Measurements from ENCODE around the gene PRRT1.
"Not testable (repeated sequence)": the region's sequence is repeated elsewhere in the genome, so short reads cannot be mapped to it uniquely, and the experiment has no call there.

Gene PRRT1

DNA sequence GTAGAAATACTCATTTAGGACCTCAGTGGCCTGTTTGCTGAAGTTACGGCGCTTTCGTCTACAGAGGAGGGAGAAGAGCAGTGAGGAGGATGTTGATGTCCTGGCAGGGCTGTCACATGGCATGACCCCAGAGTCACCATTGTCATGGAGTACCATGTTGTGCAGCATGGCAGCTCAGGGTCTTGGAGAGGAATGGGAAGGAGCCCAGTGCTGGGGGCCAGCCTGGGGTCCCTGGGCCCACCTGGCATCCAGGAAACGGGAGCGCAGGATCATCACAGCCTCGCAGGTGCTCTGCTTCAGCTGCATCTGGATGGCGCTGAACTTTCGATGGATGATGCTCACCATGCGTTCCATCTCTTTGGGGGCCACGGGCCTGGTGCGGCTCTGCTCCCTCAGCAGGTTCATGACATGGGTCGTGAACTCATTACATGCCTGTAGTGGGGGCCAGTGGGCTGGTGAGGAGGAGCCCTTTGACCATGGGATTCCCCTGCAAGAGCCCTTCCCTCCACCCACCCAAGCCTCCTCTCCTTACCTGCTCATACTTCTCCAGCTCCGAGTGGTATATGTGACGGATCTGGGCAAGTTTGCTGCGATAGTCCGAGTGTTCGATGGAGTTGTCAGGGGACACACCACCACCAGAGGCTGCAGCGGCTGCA lies 36.1 kb upstream of the PRRT1 start:
- not testable (repeated sequence) for DNase-seq (ENCODE audit: low read depth)

DNA sequence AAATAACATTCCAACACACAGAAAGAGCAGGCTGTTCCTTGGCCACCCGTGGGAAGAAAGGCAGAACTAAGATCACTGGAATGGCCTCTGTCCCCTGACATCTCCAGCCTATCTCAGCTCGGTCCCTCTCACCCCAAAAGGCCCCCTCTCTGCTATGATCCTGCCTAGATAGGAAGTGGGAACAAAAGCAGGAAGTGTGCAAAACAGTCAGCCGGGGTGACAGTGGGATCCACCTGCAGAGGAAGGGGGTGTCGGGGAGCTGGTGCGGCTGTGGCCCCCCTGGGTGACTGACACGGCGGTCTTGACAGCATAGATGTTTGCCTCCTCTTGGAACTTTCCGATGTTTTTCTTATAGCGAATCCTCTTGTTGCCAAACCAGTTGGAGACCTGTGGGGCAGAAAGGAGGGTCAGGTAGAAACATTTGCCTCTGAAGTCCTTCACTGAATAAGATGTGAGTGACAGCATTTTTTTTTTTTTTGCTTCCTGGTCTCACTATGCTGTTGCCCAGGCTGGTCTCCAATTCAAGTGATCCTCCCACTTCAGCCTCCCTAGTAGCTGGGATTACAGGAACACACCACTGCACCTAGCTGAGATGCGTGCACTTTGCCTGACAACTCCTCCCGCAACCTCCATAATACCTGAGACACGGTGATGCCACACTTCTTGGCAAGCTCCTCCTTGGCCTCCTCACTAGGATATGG lies 35.4 kb upstream of the PRRT1 start:
- DNase-seq (ENCODE audit: low read depth), result no peak

DNA sequence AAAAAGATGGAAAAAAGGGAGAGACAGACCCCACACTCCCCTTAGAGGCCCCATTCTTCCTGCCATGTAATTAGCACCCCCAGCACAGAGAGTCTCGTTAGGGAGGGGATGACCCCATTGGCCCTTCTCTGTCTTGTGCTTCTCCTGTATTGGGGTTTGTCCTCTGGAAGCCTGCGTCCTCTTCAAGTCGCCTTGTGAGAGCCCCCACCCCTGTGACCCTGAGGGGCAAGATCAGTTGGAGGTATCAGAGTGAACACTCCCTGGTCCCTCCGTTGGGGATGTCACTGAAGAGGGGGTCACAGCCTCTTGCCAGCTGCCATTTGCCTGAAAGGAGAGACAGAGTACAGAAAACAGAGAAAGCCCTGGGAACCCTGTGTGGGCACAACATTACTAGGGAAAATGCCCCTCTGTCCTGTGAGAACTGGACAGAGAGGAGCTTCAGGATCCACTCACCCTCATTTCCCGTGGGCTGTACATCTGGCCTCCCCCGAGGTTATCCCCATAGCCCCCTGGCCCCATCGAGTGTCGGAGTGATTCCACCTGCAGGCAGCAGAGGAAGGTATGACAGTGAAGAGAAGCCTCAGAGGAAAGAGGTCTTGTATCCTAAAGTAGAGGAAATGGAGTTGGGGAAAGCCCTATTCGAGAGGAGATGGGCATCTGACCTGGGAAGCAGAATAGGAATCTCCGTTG lies 34.6 kb upstream of the PRRT1 start:
- DNase-seq (ENCODE audit: low read depth), result not testable (repeated sequence)

DNA sequence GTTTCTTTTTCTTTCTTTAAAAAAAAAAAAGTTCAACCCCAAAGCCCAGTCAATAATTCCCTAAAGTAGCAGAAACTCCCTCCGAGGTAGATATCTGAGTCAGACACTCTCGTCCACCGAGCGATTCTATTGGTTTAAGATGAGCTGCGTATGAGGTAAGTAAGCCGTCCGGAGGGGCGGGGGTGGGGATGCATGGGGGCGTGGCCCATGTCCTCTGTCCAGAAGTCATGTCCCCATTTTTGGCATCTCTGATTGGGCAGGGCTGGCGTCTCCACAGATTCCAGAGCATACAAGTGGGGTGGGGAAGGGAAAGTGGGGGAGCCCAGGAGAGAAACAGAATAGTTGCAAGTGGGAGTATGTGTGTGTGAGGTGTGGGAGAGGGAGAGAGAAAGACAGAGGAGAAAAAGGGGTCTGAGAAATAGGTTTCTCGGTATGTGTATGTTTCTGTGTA lies 34.0 kb upstream of the PRRT1 start:
- not testable (repeated sequence) for DNase-seq (ENCODE audit: low read depth)

DNA sequence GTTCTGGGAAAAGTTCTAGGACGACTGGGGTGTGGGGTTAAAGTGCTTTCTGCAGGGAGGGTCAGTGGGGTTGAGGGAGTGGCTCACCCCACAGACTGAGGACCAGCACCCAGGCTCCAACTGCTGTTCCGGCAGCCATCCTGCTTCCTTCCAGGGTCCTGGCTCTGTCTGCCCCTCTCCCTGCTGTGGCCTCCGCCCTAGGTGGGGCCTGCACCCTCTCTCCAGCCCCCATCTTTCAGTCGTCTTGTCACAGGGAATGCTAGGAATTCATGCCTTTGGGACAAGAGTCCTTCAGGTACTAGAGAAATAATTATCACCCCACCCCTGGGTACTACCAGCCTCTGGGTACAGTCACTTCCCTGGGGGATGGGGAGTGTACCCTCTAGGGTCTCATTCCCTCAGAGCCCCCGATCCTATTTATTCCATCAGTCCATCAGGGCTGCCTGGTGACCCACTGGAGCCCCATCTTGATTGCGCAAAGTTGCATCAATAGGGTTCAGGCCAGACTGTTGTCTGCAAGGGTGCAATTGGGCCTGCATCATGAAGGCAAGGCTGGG lies 32.4 kb upstream of the PRRT1 start, which contains the start of gene AGER:
Gene AGER (minus strand): TSS at position 170 of the 557 bp plus-strand sequence. CDS start 31 bp downstream, at position 139.
- no peak for DNase-seq (ENCODE audit: low read depth)

DNA sequence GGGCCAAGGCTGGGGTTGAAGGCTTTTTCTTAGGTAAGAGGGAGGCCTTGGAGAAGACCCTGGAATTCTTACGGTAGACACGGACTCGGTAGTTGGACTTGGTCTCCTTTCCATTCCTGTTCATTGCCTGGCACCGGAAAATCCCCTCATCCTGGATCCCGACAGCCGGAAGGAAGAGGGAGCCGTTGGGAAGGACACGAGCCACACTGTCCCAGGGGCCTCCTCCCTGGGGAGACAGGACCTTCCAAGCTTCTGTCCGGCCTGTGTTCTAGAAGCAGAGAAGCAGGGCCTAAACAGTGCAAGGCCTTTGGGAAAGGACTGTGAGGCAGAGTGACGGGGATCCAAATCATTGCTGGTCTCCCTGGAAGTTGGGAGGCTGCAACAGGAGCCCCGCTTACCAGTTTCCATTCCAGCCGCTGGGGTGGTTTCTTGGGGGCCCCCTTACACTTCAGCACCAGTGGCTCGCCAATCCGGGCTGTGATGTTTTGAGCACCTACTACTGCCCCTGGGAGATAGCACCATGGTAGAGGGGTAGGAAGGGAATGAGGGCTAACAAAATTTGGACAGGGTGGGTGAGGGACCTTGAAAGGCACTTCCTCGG lies 31.8 kb upstream of the PRRT1 start:
- DNase-seq (ENCODE audit: low read depth), result no peak

DNA sequence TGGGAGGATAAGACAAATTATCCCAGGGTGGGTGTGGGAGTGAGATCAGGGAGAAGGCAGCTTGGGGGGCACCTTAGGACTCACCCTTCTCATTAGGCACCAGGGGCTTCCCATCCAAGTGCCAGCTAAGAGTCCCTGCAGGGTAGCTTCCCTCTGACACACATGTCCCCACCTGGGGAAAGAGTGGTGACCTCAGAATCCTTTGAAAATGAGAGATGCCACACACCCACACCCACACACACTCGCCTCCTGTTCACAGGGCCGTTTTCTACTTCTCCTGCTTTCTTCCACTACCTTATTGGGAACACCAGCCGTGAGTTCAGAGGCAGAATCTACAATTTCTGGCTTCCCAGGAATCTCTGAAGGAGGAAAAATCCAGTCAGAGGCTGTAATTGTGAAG lies 31.3 kb upstream of the PRRT1 start:
- DNase-seq (ENCODE audit: low read depth), result no peak

DNA sequence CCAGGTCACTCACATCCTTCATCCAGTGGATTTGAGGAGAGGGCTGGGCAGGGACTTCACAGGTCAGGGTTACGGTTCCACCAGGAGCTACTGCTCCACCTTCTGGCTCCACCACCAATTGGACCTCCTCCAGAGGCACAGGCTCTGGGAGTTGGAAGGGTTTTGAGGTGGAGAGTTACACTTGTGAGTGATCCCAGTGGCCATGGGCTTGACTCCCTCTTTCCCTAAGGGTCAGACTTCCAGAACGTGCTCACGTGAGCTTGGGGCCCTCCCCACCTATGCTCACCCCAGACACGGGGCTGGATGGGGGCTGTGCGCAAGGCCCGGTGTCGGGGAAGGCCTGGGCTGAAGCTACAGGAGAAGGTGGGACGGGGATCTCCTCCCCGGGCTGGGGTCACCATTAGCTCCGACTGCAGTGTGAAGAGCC lies 30.8 kb upstream of the PRRT1 start:
- DNase-seq (ENCODE audit: low read depth), result no peak

DNA sequence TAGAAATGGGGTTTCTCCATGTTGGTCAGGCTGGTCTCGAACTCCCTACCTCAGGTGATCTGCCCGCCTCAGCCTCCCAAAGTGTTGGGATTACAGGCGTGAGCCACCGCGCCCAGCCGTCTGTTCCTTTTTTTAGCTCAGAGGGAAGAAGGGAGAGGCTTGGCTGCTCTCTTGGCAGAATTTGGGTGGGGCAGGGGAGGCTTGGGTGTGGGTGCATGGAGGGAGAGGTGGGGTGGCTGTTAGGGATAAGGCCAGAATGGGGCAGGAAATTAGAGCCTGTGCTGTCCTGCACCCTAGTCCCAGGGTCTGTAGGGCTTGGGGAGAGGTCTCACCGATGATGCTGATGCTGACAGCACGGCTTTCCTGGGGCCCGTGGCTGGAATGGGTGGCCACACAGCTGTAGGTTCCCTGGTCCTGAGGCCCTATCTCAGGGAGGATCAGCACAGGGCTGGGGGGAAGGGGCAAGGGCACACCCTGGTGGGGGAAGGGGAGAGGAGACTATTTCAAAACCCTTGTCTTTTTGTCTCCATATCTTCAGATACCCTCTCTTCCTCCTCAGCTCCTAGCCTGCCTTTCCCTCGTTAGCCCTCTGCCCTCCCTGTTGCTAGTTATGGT lies 30.3 kb upstream of the PRRT1 start:
- no peak for DNase-seq (ENCODE audit: low read depth)

DNA sequence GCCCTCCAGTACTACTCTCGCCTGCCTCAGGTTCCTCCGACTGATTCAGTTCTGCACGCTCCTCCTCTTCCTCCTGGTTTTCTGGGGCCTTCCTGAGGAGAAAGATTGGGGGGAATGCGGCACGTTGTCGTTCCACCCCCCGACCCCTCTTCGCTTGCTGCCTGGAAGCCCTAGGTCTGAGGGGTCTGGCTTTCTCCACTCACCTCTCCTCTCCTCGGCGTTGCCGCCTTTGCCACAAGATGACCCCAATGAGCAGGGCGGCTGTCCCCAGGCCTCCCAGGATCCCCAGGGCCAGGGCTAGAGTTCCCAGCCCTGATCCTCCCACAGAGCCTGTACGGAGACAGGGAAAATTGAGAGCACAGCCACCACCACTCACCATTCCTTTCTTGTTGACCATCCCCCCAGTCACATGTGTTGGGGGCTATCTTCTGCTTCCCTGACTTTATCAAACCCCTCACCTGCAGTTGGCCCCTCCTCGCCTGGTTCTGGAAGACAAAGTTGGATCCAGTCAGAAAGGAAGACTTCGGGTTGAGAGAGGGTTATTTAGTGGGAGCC lies 29.5 kb upstream of the PRRT1 start:
- DNase-seq (ENCODE audit: low read depth), result no peak

DNA sequence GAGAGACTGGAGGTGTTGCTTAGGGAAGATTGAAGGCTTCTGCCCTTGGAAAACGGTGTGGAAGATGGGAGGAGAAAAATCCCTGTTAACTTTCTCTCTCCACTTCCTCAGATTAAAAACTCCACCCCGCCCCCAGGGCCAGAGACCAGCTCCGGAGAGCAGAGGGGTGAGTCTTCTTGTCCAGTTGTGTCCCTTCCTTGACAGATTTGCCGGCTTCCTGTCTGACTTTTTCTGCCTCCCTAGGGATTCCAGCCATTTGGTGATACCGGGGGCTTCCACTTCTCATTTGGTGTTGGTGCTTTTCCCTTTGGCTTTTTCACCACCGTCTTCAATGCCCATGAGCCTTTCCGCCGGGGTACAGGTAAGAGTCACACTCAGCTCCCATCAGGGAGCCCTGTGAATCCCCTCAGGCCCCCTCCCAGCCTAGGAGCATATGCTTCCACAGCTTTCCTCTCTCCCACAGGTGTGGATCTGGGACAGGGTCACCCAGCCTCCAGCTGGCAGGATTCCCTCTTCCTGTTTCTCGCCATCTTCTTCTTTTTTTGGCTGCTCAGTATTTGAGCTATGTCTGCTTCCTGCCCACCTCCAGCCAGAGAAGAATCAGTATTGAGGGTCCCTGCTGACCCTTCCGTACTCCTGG lies 28.1 kb upstream of the PRRT1 start:
- DNase-seq (ENCODE audit: low read depth), result no peak

DNA sequence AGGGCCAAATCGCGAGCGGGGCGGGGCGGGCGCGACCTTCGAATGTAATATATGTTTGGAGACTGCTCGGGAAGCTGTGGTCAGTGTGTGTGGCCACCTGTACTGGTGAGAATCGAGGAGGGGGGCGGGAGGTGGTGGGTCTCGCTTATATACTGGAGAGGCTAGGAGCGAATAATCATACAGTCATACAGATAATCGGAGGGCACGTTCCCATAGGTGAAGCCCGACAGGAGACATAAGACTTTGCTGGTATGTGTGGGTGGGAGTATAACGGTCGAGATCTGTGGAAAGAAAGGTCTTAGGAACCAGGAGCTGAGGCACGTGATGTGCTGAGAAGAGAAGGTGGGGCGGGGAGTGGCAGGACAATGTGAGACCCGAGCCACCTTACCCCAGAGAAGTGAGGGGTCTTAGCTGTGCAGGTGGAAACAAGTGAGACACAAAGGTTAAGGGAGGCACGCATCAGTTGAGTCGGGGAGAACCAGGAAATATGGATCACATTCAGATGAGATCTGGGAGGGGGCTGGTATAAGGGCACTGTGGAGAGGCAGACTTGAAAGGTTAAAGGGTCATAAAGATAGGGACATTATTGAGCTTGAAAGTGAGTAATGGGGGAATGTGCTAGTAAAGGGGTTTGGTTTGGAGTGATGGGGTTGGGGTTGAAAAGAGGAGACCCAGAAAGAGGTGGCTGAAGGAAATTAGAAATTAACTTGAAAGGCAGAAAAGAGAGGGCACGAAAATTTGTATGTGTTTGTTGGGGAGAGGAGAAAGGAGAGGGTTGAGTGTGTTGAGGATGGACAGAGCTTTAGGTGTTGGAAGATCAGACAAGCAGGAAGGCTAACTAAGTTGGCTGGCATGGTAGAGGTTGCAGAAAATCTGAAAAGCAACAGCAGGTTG lies 27.1 kb upstream of the PRRT1 start:
- DNase-seq (ENCODE audit: low read depth), result no peak

DNA sequence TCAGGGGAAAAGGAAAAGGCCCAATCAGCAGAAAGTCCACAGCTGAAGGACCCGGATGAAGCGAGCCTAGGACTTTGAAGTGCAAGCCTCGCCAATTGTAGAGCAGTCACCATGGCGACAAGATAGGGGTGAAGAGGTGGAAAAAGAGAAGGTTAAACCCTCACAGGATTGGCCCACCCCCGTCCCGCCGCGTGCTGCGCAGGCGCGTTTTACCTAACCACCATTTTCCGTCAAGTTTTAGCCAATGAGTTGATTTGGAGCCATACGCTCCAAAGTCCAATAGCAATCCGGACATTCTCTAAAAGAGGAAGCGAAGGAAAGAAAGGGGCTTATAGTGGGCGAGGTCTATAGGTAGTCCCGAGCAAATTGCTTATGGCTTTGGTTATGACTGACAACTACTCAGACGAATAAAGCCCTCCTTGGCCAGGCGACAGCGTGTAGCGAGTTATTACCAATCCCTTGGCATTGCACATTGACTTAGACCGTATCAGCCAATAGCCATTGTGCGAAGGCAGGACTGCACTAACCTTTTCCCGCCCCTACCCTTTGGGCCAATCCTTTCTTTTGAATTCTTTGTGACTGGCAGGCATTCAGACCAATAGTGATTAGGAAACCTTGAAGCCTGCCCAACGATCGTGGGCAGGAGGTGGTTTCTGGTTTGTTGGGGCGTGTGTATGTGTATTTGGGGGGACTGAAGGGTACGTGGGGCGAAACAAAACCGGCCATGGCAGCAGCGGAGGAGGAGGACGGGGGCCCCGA lies 26.2 kb upstream of the PRRT1 start, which contains the start of gene RNF5:
Gene RNF5 (plus strand): TSS at position 618 of the 759 bp plus-strand sequence. CDS start 107 bp downstream, at position 725.
- DNase-seq (ENCODE audit: low read depth), result peak; percentile 79

DNA sequence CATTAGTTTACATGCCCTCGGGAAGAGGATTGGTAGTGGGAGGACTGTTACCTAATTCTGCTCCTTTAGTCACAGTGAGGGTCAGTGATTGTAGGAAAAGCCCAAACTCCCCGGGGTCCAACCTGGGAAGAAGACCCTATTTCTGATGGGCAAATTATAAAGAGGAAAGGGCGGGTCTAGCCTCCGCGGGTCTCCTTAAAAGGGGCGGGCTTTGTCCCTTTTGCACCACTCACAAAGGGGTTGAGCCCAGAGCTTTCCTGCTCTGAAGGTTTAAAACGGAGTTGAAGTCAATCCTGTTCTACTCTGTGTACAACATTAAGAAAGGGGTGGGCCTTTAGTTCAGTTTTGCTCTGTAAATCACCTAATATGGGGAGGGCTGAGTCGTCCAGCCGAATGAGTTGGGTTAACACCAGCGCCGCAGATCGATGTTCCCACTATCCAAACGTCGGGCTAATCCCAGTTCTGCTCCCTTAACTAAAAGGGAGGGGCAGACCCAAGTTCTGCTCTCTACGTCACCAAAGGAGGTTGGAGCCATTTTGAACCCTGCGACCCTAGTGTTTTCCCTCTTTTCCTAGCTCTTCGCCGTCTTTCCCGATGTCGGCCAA lies 25.5 kb upstream of the PRRT1 start:
- DNase-seq (ENCODE audit: low read depth), result no peak

DNA sequence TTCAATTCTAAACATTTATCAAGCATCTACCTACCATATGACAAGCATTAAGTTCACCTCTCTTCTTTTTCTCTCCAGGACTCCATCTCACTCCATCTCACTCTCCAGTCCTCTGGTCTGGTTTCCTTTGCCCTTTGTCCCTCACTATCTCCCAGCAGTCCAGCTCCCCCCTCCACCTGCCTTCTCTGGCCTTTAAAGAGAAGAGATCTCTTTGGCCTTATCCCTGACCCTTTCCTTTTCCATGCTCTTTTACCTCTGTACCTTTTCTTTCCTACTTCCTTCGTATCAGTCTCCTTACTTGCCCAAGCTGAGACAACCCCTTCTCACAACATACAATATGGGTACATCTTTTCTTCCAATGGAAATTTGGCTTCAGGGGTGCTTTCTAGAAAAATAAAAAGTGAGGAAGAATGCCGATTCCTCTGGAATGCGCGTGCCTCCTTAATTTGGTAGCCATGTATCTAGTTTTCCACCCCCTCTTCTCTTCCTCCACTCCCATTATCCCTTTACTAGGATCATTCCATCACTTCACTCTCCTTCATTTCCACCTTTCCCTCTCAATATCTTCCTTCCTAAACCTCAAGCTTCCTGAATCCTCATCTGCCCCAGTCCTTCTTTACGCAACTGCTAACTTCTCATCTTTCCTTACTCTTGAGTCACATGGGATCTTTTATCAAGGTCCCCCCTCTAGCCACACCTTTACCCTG lies 24.9 kb upstream of the PRRT1 start:
- no peak for DNase-seq (ENCODE audit: low read depth)

DNA sequence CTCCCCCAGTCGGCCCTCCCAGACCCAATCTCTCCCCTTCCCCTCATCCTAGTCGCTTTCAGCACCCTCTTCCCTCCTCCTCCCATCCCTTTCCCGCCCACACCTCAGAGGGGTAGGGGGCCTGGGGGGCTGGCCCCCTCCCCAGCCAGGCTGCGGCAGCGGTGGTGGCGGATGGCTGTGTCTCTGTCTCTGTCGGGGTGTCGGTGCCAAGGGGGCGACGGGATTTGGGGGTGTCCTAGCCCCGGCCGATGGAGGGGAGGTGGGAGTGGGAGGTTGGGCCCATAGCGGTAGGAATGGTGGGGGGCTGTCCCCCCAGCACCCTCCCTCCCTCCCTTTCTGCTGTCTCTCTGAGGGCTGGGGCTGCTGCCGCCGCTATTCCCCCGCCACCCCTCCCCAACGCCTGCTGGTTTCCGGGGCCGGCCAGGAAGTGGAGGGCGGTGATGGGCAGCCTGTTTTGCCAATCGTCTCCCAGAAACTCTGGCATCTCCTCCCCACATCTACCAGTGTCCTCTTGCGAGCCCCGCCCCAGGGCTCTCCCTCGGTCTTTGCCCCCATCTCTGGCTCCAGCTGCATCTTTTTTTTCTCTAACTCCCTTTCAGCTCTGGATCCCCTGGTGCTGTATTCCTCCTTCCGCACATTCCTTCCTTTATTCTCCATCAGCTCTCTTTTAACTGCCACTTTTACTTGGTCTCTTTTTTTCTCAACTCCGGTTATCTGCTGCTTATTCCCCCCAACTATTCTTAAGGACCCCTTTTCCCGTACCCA lies 24.2 kb upstream of the PRRT1 start, which contains the start of gene AGPAT1:
Gene AGPAT1 (minus strand): TSS at position 374 of the 765 bp plus-strand sequence. CDS start 4,588 bp downstream, outside the sequence.
- DNase-seq (ENCODE audit: low read depth), result peak; percentile 94

DNA sequence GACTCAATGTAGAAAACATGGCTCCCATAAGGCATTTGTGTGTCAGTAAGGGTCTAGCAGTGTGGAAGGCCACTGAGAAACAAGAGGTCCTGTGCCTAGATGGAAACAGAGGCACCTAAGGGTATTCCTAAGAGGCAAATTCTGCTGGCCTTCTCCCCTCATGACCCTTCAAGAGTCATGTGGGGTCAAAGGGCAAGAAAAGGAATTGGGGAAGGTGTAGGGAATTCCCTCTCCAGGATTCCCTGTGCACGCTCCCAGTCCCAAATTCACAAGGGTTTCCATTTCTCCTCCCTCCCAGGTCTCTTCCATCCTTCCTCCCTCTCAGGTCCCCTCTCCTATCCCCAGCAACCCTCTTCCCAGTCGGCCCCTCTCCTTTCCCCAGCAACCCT lies 23.6 kb upstream of the PRRT1 start:
- DNase-seq (ENCODE audit: low read depth), result no peak
